Measurements from ENCODE around the gene ANGEL1. TPM values are rescaled to one million over a fixed set of nuclear protein-coding genes. Genes with fewer than 3 reads are reported as not detected.

The ANGEL1 gene
- total RNA-seq, 1 donor from 2014 or later = 15.9 TPM

DNA sequence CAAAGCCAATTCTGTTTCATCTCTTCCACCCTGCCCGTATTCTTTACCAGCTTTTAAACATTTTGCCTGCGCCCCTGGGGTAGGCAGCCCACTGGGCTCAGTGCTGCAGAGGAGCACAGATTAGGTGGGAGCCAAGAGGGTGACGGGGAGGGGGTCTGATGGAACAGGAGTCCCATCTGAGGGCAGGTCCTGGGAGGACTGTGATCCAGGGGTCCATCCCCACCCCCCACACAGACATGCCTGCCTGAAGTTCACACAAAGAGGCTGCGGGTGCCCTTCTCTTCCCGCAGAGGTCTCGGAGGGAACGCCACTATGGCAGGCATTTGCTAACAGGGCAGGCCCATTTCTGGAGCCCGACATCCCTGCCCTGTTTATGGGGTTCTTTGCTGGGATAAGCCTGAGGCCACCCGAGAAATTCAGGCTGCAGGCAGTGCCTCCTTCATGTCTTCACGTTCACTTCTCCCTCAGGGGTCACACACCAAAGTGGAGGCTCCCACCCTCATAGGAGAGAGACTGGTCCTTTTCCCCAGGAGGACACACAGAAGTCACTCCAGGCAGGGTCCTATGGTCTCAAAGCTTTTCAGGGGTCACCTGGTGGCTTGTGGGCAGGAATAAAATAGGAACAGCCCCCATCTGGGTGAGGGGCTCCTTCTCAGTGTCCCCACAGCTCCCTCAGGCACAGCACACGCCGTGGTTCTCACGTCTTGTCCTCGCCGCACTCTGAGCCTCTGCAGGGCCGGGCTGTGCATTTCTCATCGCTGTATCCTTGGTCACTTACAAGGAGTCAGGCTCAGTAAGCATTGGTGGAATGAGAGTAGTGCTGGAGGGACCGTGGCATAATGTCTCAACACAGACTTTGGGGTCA is 38.5 kb downstream of the ANGEL1 start:
- H3K4me3 Mint-ChIP-seq (ENCODE audit: low read depth) = no peak overlapping the region

DNA sequence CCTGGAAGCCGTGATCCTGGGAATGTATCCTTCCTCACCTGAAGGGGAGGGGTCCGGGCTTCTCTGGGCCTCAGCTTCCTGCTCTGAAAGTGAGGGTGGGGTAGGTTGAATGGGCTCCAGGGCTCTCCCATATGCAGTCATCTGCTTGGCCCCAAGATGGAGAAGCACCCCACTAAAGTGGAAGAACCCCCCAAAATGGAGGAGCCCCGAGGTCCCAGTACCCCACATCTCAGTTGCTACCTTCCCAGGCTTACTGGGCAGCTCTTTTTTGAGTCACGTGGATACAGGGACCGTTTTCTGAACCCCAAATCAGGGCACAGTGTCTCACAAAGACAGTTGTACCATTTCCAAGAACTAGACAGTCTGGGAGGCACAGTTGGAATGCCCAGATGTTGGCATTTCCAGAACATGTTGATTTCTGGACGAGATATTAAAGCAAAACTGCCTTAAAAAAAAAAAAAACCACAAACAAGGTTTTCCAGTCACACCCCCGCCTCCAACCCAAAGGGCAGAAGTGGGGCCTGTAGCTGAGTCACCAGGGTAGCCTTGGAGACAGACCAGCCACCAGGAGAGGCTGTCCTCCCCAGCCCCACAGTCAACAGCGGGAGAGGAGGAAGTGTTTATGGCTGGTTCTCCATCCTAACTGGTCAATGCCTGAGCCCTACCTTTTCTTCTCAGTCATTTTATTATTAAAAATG is 39.3 kb downstream of the ANGEL1 start:
- H3K27ac Mint-ChIP-seq = no peak overlapping the region
- H3K4me1 Mint-ChIP-seq (ENCODE audit: low read depth) = peaks cover 26% of the 10 kb centered on the region
- peaks cover 2% of the 10 kb centered on the region for H3K27me3 Mint-ChIP-seq (ENCODE audit: low read depth)
- no peak overlapping the region for H3K4me3 Mint-ChIP-seq (ENCODE audit: low read depth)
- no peaks in the 10 kb centered on the region for H3K9me3 Mint-ChIP-seq
- intact Hi-C loops (cut with micrococcal nuclease) = no loop called here
- no peaks in the 10 kb centered on the region for H3K36me3 Mint-ChIP-seq (ENCODE audit: low read depth)
- DNase-seq (ENCODE audit: low spot score) = no peak

More for the DNA sequence above, 38.5 kb downstream of the ANGEL1 start:
- Mint-ChIP-seq H3K27me3 (ENCODE audit: low read depth) (peaks cover 2% of the 10 kb centered on the region), H3K4me1 (ENCODE audit: low read depth) (peaks cover 19% of the 10 kb centered on the region), H3K36me3 (ENCODE audit: low read depth) (no peaks in the 10 kb centered on the region), H3K9me3 (no peaks in the 10 kb centered on the region), H3K27ac (no peak overlapping the region)
- no peak for DNase-seq (ENCODE audit: low spot score)
- intact Hi-C loops (cut with micrococcal nuclease) = no loop called here

DNA sequence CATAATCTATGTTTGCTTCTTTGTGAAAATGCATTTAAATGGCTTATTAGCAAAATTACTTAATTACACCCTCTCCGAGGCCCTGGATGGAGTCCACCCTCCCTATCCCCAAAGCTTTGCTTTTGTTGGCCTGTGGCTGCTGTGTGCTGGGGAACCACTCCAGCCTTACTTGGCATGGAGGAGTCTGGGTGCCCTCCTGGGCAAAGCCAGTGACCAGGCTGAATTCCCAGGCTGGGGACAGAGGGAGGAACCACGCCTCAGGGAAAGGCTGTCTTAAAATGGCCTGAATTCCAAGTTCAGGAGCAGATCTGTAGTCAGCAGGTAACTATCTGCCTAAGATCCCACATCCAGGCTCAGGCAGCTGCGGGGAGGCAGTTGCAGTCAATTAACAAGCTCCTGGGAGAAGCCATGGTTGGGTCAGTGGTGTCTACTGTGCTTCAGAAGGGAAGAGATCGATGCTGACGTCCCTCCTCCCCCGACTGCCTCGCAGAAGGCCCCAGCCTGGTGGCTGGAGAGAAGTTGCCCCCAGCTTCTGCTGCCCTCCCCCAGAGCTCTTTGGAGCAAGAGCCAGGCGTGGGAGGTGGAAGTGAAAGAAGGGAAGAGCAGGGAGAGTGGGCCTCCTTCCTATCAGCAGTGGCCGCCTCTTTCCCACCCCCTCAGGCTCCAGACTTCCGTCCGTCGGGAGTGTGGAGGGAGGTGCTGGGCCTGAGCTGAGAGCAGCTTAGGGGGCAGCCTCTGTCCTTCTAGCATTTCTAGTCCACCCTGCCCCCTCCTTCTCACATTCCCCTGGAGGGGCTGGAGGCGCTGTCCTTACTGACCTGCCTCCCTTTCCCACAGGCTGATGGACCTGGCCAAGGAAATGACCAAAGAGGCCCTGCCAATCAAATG is 40.1 kb downstream of the ANGEL1 start:
- Mint-ChIP-seq H3K36me3 (ENCODE audit: low read depth) (no peaks in the 10 kb centered on the region), H3K27me3 (ENCODE audit: low read depth) (peaks cover 2% of the 10 kb centered on the region), H3K4me1 (ENCODE audit: low read depth) (peaks cover 32% of the 10 kb centered on the region), H3K4me3 (ENCODE audit: low read depth) (no peak overlapping the region), H3K27ac (no peak overlapping the region), H3K9me3 (no peaks in the 10 kb centered on the region)
- peak; percentile 6 for DNase-seq (ENCODE audit: low spot score)
- intact Hi-C loops (cut with micrococcal nuclease) = no loop called here

DNA sequence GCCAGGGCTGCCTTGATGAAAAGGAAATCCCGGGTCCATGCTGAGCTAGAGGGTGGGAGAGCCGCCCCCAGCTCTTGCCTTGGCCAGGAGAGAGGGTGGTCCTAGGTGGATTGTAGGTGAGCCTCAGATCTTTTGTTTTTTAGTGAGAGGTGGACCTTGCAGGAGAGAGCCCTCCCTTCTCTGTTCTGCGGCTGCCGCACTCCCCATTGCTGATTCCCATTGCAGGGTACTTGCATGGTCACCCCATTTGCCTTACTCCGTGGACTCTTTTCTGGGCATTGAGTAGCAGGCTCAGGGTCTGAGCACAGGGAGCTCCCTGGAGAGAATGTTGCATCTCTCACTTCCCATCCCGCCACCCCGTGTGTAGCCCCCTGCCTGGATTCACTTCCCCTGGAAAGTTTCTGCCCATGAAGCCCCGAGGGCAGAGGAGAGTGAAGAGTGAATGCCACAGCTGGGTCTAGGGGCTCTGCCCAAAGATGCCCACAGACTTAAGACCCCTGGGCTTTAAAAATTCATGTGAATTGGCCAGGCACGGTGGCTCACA is 41.2 kb downstream of the ANGEL1 start:
- H3K27ac Mint-ChIP-seq = no peak overlapping the region
- DNase-seq (ENCODE audit: low spot score) = peak; percentile 2
- intact Hi-C loops (cut with micrococcal nuclease) = no loop called here
- no peak overlapping the region for H3K4me3 Mint-ChIP-seq (ENCODE audit: low read depth)
- H3K27me3 Mint-ChIP-seq (ENCODE audit: low read depth) = peaks cover 2% of the 10 kb centered on the region
- peaks cover 32% of the 10 kb centered on the region for H3K4me1 Mint-ChIP-seq (ENCODE audit: low read depth)
- H3K36me3 Mint-ChIP-seq (ENCODE audit: low read depth) = no peaks in the 10 kb centered on the region
- no peaks in the 10 kb centered on the region for H3K9me3 Mint-ChIP-seq

DNA sequence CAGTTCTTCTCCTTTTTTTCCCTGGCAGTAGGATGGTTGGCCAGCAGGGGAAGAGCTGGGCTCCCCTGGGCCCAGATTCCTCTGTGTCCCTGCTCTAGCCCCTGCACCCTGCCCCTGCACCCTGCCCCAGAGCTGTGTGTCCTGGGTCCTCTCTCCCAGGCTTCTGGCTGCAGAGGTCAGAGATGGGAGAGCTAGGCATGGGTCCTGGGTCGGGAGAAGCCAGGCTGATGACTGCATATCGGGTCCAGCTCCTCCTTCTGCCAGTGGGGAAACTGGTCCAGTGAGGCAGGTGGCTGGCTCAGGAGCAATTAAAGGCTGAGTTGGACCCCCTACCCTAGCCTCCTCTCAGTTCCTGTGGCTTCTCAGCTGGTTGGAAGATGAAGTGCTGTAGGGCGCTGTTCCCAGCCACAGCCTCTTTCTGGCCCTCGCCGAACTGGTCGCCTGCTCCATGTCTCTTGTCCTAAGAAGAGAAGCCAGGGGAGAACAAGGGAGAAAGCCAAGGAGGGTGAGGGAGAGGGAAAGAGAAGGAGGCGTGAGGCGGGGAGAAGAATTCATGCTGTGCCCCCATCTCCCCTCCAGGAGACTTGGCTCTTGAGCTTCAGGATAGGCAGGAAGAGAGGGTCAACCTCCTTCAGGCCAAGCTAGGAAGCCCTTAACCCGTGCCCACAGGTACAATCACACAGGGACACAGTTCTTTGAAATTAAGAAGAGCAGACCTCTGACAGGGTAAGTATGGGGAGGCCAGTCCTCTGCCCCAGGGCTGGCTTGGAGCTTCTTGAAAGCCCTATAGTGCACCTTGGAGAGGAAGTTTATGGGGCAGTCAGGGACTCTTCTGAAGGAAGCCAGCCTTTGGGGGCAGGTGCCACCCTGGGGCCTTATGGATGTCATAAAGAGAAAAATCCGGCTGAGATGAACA is 41.9 kb downstream of the ANGEL1 start:
- intact Hi-C loops (cut with micrococcal nuclease) = no loop called here
- no peak overlapping the region for H3K27ac Mint-ChIP-seq
- H3K9me3 Mint-ChIP-seq = no peaks in the 10 kb centered on the region
- peak; percentile 4 for DNase-seq (ENCODE audit: low spot score)
- H3K4me3 Mint-ChIP-seq (ENCODE audit: low read depth) = no peak overlapping the region
- H3K27me3 Mint-ChIP-seq (ENCODE audit: low read depth) = peaks cover 2% of the 10 kb centered on the region
- H3K4me1 Mint-ChIP-seq (ENCODE audit: low read depth) = peaks cover 32% of the 10 kb centered on the region
- H3K36me3 Mint-ChIP-seq (ENCODE audit: low read depth) = no peaks in the 10 kb centered on the region

DNA sequence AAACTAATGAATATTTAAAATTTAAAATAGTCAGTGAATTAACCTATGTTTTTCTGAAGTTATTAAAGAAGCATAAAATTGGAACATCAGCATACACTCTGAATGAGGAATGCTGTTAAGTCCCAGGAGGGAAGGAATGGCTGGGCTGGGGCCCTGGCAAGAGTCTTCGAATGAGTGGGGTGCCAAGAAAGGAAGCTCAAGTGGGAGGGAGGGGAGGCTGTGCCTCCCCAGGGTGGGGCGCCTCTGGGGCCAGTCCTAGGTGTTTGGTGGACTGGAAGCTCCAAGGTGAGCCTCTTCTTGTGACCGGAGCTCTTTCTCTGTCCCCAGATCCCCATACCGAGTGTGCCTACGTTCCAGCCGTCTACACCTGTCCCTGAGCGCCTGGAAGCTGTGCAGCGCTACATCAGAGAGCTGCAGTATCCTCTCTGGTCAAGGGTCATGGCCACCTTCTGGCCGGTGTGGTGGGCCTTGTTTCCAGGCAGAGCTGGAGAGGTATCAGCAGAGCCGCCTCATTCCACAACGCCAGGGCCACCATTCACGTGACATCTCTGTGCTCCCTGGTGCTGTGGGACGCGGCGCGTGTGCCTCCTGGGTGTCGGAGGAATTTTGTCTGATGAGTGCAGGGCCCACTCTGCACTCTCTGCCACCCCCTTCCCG is 42.9 kb downstream of the ANGEL1 start:
- Mint-ChIP-seq H3K9me3 (no peaks in the 10 kb centered on the region), H3K4me1 (ENCODE audit: low read depth) (peaks cover 32% of the 10 kb centered on the region), H3K4me3 (ENCODE audit: low read depth) (no peak overlapping the region), H3K36me3 (ENCODE audit: low read depth) (no peaks in the 10 kb centered on the region), H3K27ac (peak overlapping the region; percentile 14), H3K27me3 (ENCODE audit: low read depth) (peaks cover 6% of the 10 kb centered on the region)
- intact Hi-C loops (cut with micrococcal nuclease) = loop anchor here (5.0 kb wide), 1 partner anchor 43 kb away; the partner anchor contains the start of gene ANGEL1
- DNase-seq (ENCODE audit: low spot score) = no peak

DNA sequence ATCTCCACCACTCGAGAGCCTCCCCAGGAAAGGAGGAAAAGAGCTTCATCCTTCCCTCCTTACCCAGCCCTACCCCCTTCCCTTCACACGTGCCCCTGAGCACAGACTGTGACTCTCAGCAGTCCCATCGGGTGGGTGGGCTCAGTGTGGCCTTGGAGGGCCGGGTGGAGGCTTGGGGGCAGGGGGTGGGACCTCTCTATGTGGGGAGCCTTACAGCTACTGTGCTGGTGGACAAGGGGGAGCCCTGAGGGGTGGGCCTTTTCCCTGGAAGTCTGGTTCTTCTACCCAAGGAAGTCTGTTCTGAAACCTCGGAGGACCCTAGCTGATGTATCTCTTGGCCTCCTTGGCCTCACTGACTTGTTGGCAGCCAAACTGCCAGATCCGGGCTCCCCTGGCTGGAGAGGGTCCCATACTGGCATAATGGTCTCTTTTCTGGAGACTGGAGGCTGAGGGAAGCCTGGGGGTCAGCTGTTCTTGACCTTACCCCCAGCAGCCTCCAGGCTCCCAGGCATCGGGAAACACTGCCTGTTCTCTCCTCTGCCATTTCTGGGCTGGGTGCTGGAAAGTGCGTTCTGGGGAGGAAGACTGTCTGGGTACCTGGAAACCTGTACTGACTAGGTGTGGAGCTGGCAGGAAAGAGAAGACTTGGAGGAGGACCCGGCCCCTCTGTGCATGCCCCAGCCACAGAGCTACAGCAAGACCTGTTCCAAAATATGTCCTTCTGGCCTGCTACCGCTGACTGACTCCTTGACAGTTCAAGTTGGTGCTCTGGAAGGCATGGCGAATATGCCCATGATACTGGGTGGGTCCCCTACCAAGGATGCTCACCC is 43.8 kb downstream of the ANGEL1 start:
- Mint-ChIP-seq H3K9me3 (no peaks in the 10 kb centered on the region), H3K4me1 (ENCODE audit: low read depth) (peaks cover 30% of the 10 kb centered on the region), H3K27ac (peak overlapping the region; percentile 60), H3K4me3 (ENCODE audit: low read depth) (no peak overlapping the region), H3K36me3 (ENCODE audit: low read depth) (no peaks in the 10 kb centered on the region), H3K27me3 (ENCODE audit: low read depth) (peaks cover 10% of the 10 kb centered on the region)
- DNase-seq (ENCODE audit: low spot score) = peak; percentile 5
- intact Hi-C loops (cut with micrococcal nuclease) = loop anchor here (5.0 kb wide), 1 partner anchor 43 kb away; the partner anchor contains the start of gene ANGEL1

DNA sequence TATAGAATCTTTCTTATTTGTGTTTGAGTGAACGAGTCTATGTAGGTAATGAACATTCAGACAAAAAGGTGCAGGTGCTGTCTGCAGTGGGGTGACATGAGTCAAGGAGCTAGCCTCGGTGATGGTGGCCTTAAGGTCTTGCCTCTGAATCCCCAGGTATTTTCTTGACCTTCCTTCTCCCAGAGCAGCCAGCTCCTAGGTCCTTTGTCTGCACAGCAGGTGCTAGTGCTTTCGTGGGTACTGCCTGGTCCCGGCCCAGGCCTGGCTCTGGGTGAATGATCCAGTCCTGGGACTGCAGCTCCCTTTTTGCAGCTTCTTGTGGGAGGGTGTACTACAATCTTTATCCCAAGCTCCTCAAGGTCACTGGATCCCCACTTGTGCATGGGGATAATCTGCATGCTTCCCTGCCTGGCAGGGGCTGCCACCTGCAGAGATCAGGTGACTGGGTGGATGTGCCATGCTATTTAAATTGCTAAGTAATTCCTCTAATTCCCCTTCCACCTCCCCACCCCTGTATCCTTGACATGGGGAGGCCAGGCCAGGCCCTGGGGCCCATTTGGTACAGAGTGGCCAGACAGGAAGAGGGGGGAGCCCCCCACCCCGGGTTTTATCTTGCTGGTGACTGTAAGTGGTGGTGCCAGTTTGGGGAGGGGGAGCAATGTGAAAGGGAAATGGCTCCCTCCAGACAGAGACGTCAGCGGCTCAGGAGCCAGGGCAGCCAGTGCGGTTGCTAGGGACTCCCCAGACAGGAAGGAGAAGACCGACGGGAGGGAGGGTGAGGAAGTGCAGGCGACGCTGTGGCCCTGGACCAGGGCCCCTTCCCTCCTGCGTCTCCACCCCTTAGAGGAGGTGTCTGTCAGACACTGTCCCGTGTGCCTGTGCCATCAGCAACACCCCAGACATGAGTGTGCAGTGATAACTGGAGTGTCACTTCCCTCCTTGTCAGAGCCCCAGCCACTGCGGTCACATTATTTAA is 44.7 kb downstream of the ANGEL1 start:
- no peaks in the 10 kb centered on the region for H3K9me3 Mint-ChIP-seq
- no peak overlapping the region for H3K4me3 Mint-ChIP-seq (ENCODE audit: low read depth)
- intact Hi-C loops (cut with micrococcal nuclease) = loop anchor here (5.0 kb wide), 1 partner anchor 44 kb away; the partner anchor contains the start of gene ANGEL1

DNA sequence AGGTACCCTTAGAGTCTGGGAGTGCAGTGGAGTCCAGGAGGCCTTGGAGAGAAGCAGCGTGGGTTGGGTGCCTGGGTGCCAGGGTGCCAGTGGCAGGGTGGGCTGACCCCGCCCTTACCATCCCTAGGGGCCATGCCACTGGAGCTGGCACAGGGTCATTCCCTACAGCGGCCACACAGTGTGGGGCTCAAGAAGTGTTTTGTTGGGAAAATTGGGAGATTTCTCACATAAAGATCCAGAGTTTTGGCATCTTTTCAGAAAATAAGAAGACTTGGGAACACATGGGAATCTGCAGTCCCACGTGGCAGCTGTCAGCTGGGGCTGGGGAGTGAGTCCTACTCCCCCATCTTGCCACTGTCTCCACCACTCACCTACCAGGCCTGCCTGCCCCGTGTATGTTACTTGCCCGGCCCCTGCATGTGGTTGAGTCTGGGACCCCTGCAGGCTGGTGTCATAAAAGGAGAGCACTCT is 47.2 kb downstream of the ANGEL1 start:
- no peaks in the 10 kb centered on the region for H3K36me3 Mint-ChIP-seq (ENCODE audit: low read depth)
- no peak overlapping the region for H3K4me3 Mint-ChIP-seq (ENCODE audit: low read depth)
- H3K9me3 Mint-ChIP-seq = no peaks in the 10 kb centered on the region
- intact Hi-C loops (cut with micrococcal nuclease) = loop anchor here (5.0 kb wide), 1 partner anchor 47 kb away; the partner anchor contains the start of gene ANGEL1
- H3K27ac Mint-ChIP-seq = no peak overlapping the region
- peaks cover 23% of the 10 kb centered on the region for H3K4me1 Mint-ChIP-seq (ENCODE audit: low read depth)
- H3K27me3 Mint-ChIP-seq (ENCODE audit: low read depth) = peaks cover 30% of the 10 kb centered on the region
- no peak for DNase-seq (ENCODE audit: low spot score)

More for the DNA sequence above, 44.7 kb downstream of the ANGEL1 start:
- H3K27ac Mint-ChIP-seq = peak overlapping the region; percentile 60
- peaks cover 19% of the 10 kb centered on the region for H3K27me3 Mint-ChIP-seq (ENCODE audit: low read depth)
- peak; percentile 66 for DNase-seq (ENCODE audit: low spot score)
- H3K4me1 Mint-ChIP-seq (ENCODE audit: low read depth) = peaks cover 21% of the 10 kb centered on the region
- H3K36me3 Mint-ChIP-seq (ENCODE audit: low read depth) = no peaks in the 10 kb centered on the region
